Measurements from ENCODE around the gene TRAF7.
A peak's percentile ranks its signal among the peaks of the same experiment; 100 is the strongest.

TRAF7 gene

GRCh38 chr16:2158262-2158638 lies 2.7 kb downstream of the TRAF7 start:
- DNase-seq = no peak
- Histone ChIP-seq H3K79me2 (ENCODE audit: control insufficient read depth, insufficient read depth, low read length, poor library complexity) (peaks cover 57% of the 10 kb centered on the region), H3K36me3 (ENCODE audit: control insufficient read depth in 1 of 2, insufficient read depth in 2 of 2, low read length in 2 of 2) (peaks cover 12 to 15% of the 10 kb centered on the region in 2 experiments), H2AFZ (ENCODE audit: insufficient read depth, low read length, poor library complexity) (no peak overlapping the region), H2BK12ac (ENCODE audit: low read length) (no peak overlapping the region), H3K4ac (ENCODE audit: low read depth, low read length) (peak overlapping the region; percentile 78), H2BK5ac (ENCODE audit: low read depth, low read length, poor library complexity) (no peak overlapping the region), H3K18ac (ENCODE audit: low read length) (no peak overlapping the region), H4K12ac (ENCODE audit: low read depth, low read length) (no peak overlapping the region), H3K4me3 (ENCODE audit: low read depth, low read length) (no peak overlapping the region), H3K4me1 (ENCODE audit: control insufficient read depth in 1 of 2, insufficient read depth in 2 of 2, low read length in 2 of 2) (peaks cover 13 to 22% of the 10 kb centered on the region in 2 experiments), H2BK120ac (ENCODE audit: insufficient read depth, low read length, poor library complexity) (no peak overlapping the region), H3K14ac (ENCODE audit: low read length) (no peak overlapping the region), H3K9ac (ENCODE audit: low read length) (no peak overlapping the region), H3K4me2 (ENCODE audit: low read length) (no peak overlapping the region), H4K8ac (ENCODE audit: low read depth, low read length) (no peak overlapping the region), H4K91ac (ENCODE audit: low read depth, low read length) (no peak overlapping the region), H3K79me1 (ENCODE audit: low read length) (peaks cover 18% of the 10 kb centered on the region), H3K9me3 (ENCODE audit: insufficient read depth, low read depth, low read length) (peaks cover 3% of the 10 kb centered on the region), H3K23ac (ENCODE audit: low read length) (no peak overlapping the region), H3K27ac (ENCODE audit: low read depth, low read length) (no peak overlapping the region), H3K27me3 (ENCODE audit: insufficient read depth, low read length) (no peaks in the 10 kb centered on the region), H2AK5ac (ENCODE audit: low read length) (no peak overlapping the region)
- no CpG with 5 or more reads among the region's 15 CpGs for whole genome bisulfite sequencing (ENCODE audit: extremely low coverage, insufficient coverage, insufficient read length)

DNA sequence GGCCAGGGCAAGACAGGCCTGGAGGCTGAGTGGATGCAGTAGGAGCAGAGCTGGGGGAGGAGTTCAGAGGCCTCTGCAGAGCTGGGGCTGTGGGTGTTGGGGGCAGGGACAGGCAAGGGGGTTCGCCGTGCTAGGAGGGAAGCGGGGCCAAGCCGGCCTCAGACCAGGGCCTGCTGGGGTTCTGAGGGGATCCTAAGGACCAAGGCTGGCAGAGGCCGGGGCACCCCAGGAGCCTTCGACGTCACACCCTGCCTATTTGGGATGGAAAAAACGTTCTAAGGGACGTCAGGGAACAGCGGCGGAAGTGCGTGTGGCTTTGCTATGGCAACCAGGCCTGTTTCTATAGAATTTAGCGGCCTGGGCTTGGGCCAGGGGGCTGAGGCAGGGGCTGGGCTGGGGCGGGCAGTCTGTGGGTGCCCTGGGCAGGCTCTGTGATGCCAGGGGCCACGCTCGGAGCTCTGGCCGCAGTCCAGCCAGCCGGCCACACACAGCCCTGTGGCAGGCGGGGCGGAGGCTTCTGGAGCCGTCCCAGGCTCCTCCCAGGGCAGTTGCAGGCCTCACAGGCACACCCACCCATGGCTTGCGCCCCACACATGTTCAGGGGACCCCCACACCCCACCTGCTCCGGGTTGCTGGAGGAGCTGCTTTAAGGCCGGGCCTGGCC lies 3.7 kb downstream of the TRAF7 start:
- Histone ChIP-seq H3K27ac (ENCODE audit: low read depth, low read length) (no peak overlapping the region), H2AK5ac (ENCODE audit: low read length) (no peak overlapping the region), H3K79me1 (ENCODE audit: low read length) (peaks cover 11% of the 10 kb centered on the region), H3K4ac (ENCODE audit: low read depth, low read length) (peak overlapping the region; percentile 78), H3K4me2 (ENCODE audit: low read length) (no peak overlapping the region), H3K27me3 (ENCODE audit: insufficient read depth, low read length) (no peaks in the 10 kb centered on the region), H2BK12ac (ENCODE audit: low read length) (no peak overlapping the region), H4K8ac (ENCODE audit: low read depth, low read length) (no peak overlapping the region), H2BK120ac (ENCODE audit: insufficient read depth, low read length, poor library complexity) (no peak overlapping the region), H2BK5ac (ENCODE audit: low read depth, low read length, poor library complexity) (no peak overlapping the region), H3K4me3 (ENCODE audit: low read depth, low read length) (no peak overlapping the region), H3K36me3 (ENCODE audit: control insufficient read depth in 1 of 2, insufficient read depth in 2 of 2, low read length in 2 of 2) (peaks cover 9 to 11% of the 10 kb centered on the region in 2 experiments), H3K18ac (ENCODE audit: low read length) (no peak overlapping the region), H2AFZ (ENCODE audit: insufficient read depth, low read length, poor library complexity) (no peak overlapping the region), H3K4me1 (ENCODE audit: control insufficient read depth in 1 of 2, insufficient read depth in 2 of 2, low read length in 2 of 2) (peaks cover 9 to 12% of the 10 kb centered on the region in 2 experiments), H3K9ac (ENCODE audit: low read length) (no peak overlapping the region), H3K23ac (ENCODE audit: low read length) (no peak overlapping the region), H3K9me3 (ENCODE audit: insufficient read depth, low read depth, low read length) (peaks cover 4% of the 10 kb centered on the region), H4K91ac (ENCODE audit: low read depth, low read length) (no peak overlapping the region), H3K14ac (ENCODE audit: low read length) (no peak overlapping the region), H3K79me2 (ENCODE audit: control insufficient read depth, insufficient read depth, low read length, poor library complexity) (peaks cover 48% of the 10 kb centered on the region), H4K12ac (ENCODE audit: low read depth, low read length) (no peak overlapping the region)
- no peak for DNase-seq
- WGBS (ENCODE audit: extremely low coverage, insufficient coverage, insufficient read length) = no CpG with 5 or more reads among the region's 24 CpGs

DNA sequence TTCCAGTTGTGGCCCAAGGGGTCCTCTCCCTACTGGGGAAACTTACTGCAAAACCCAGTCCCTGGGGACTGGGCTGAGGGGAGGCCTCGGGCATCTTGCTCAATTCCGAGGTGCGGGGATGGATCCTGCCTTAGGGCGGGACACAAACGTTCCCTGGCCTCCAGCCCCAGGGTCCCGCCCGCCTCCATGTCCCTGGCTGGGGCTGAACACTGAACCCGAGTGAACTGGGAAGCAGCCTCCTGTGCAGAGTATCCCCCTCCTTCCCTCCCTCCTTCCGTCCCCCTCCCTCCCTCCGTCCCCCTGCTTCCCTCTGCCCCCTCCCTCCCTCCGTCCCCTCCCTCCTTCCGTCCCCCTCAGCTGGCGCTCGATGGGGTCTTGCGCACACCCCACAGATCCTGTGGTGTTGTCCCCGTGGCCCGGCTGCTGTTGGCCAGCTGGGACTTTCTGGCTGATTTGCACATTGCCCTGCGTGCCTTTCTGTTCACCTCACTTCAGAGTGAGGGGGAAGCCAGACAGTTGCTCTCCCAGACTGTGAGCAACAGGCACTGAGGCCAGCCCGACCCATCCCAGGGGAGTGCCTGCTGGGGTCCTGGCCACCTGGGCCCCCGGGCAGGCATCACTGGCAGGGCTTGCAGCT lies 5.5 kb downstream of the TRAF7 start:
- Histone ChIP-seq H3K27ac (ENCODE audit: low read depth, low read length) (no peak overlapping the region), H2AFZ (ENCODE audit: insufficient read depth, low read length, poor library complexity) (no peak overlapping the region), H3K4me2 (ENCODE audit: low read length) (no peak overlapping the region), H2BK5ac (ENCODE audit: low read depth, low read length, poor library complexity) (no peak overlapping the region), H3K4ac (ENCODE audit: low read depth, low read length) (peak overlapping the region; percentile 31), H4K91ac (ENCODE audit: low read depth, low read length) (no peak overlapping the region), H3K18ac (ENCODE audit: low read length) (no peak overlapping the region), H3K23ac (ENCODE audit: low read length) (no peak overlapping the region), H4K12ac (ENCODE audit: low read depth, low read length) (no peak overlapping the region), H3K4me3 (ENCODE audit: low read depth, low read length) (no peak overlapping the region), H3K79me2 (ENCODE audit: control insufficient read depth, insufficient read depth, low read length, poor library complexity) (peaks cover 39% of the 10 kb centered on the region), H3K9ac (ENCODE audit: low read length) (no peak overlapping the region), H3K14ac (ENCODE audit: low read length) (no peak overlapping the region), H4K8ac (ENCODE audit: low read depth, low read length) (no peak overlapping the region), H3K27me3 (ENCODE audit: insufficient read depth, low read length) (no peaks in the 10 kb centered on the region), H3K9me3 (ENCODE audit: insufficient read depth, low read depth, low read length) (peaks cover 7% of the 10 kb centered on the region), H3K4me1 (ENCODE audit: control insufficient read depth in 1 of 2, insufficient read depth in 2 of 2, low read length in 2 of 2) (peaks cover 9 to 12% of the 10 kb centered on the region in 2 experiments), H2AK5ac (ENCODE audit: low read length) (no peak overlapping the region), H3K79me1 (ENCODE audit: low read length) (peaks cover 2% of the 10 kb centered on the region), H2BK12ac (ENCODE audit: low read length) (no peak overlapping the region), H2BK120ac (ENCODE audit: insufficient read depth, low read length, poor library complexity) (no peak overlapping the region), H3K36me3 (ENCODE audit: control insufficient read depth in 1 of 2, insufficient read depth in 2 of 2, low read length in 2 of 2) (peaks cover 14 to 21% of the 10 kb centered on the region in 2 experiments)
- no CpG with 5 or more reads among the region's 20 CpGs for WGBS (ENCODE audit: extremely low coverage, insufficient coverage, insufficient read length)
- no peak for DNase-seq

- WGBS (ENCODE audit: extremely low coverage, insufficient coverage, insufficient read length) = no CpG with 5 or more reads among the region's 10 CpGs
Measured at GRCh38 chr16:2161911-2162310, 6.3 kb downstream of the TRAF7 start.

More at GRCh38 chr16:2161911-2162310, 6.3 kb downstream of the TRAF7 start:
- no peaks in the 10 kb centered on the region for H3K79me1 ChIP-seq (ENCODE audit: low read length)
- H2BK5ac ChIP-seq (ENCODE audit: low read depth, low read length, poor library complexity) = no peak overlapping the region
- no peak overlapping the region for H4K8ac ChIP-seq (ENCODE audit: low read depth, low read length)
- H3K27me3 ChIP-seq (ENCODE audit: insufficient read depth, low read length) = no peaks in the 10 kb centered on the region
- no peak overlapping the region for H2BK120ac ChIP-seq (ENCODE audit: insufficient read depth, low read length, poor library complexity)
- no peak overlapping the region for H2AFZ ChIP-seq (ENCODE audit: insufficient read depth, low read length, poor library complexity)
- H2BK12ac ChIP-seq (ENCODE audit: low read length) = no peak overlapping the region
- H3K4me1 ChIP-seq (ENCODE audit: control insufficient read depth in 1 of 2, insufficient read depth in 2 of 2, low read length in 2 of 2) = peaks cover 6 to 7% of the 10 kb centered on the region in 2 experiments
- peaks cover 7% of the 10 kb centered on the region for H3K9me3 ChIP-seq (ENCODE audit: insufficient read depth, low read depth, low read length)
- H2AK5ac ChIP-seq (ENCODE audit: low read length) = no peak overlapping the region
- H3K79me2 ChIP-seq (ENCODE audit: control insufficient read depth, insufficient read depth, low read length, poor library complexity) = peaks cover 31% of the 10 kb centered on the region
- no peak overlapping the region for H3K4ac ChIP-seq (ENCODE audit: low read depth, low read length)
- no peak overlapping the region for H3K9ac ChIP-seq (ENCODE audit: low read length)
- H3K14ac ChIP-seq (ENCODE audit: low read length) = no peak overlapping the region
- H3K4me3 ChIP-seq (ENCODE audit: low read depth, low read length) = no peak overlapping the region
- no peak overlapping the region for H4K12ac ChIP-seq (ENCODE audit: low read depth, low read length)
- H3K4me2 ChIP-seq (ENCODE audit: low read length) = no peak overlapping the region
- no peak for DNase-seq
- H3K36me3 ChIP-seq (ENCODE audit: control insufficient read depth in 1 of 2, insufficient read depth in 2 of 2, low read length in 2 of 2) = peaks cover 21 to 28% of the 10 kb centered on the region in 2 experiments
- no peak overlapping the region for H4K91ac ChIP-seq (ENCODE audit: low read depth, low read length)
- no peak overlapping the region for H3K23ac ChIP-seq (ENCODE audit: low read length)
- no peak overlapping the region for H3K27ac ChIP-seq (ENCODE audit: low read depth, low read length)
- no peak overlapping the region for H3K18ac ChIP-seq (ENCODE audit: low read length)
